ENCODE measurements around the gene GLI1. TPM values are rescaled to one million over a fixed set of nuclear protein-coding genes. Genes with fewer than 3 reads are reported as not detected.
"Not testable (repeated sequence)": the region's sequence is repeated elsewhere in the genome, so short reads cannot be mapped to it uniquely, and the experiment has no call there.

Gene GLI1
- total RNA-seq, 4 donors from 2014 or later = 0.09 to 0.60 (median 0.19) TPM; not detected in 1

DNA sequence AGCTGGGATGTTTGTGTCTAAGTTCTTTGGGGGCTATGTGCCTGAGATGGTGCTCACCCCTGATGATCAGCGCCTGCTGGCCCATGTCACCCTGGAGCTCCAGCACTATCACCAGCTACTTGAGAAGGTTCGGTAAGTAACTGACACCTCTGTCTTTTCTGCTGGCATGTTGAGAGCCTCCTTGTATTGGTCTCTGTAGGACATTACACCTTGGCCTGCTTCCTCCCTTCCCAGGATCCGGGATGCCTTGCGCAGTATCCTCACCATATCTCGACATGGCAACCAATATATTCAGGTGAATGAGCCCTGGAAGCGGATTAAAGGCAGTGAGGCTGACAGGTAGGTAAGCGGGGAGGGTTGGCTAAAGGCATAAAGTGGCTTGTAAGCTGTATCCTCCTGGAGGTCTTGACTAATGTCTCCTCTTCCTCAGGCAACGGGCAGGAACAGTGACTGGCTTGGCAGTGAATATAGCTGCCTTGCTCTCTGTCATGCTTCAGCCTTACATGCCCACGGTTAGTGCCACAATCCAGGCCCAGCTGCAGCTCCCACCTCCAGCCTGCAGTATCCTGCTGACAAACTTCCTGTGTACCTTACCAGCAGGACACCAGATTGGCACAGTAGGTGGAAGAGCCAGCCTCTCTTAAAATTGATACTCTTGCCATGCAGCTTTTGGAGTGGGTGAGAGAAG is 55.3 kb downstream of the GLI1 start:
- TF ChIP-seq, protein P1, sequence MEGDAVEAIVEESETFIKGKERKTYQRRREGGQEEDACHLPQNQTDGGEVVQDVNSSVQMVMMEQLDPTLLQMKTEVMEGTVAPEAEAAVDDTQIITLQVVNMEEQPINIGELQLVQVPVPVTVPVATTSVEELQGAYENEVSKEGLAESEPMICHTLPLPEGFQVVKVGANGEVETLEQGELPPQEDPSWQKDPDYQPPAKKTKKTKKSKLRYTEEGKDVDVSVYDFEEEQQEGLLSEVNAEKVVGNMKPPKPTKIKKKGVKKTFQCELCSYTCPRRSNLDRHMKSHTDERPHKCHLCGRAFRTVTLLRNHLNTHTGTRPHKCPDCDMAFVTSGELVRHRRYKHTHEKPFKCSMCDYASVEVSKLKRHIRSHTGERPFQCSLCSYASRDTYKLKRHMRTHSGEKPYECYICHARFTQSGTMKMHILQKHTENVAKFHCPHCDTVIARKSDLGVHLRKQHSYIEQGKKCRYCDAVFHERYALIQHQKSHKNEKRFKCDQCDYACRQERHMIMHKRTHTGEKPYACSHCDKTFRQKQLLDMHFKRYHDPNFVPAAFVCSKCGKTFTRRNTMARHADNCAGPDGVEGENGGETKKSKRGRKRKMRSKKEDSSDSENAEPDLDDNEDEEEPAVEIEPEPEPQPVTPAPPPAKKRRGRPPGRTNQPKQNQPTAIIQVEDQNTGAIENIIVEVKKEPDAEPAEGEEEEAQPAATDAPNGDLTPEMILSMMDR (IDR thresholded peaks at IDR 0.05) = no peak
- DNase-seq (ENCODE audit: low spot score) (no peak), ATAC-seq (ENCODE audit: low FRiP score) (no peak)

DNA sequence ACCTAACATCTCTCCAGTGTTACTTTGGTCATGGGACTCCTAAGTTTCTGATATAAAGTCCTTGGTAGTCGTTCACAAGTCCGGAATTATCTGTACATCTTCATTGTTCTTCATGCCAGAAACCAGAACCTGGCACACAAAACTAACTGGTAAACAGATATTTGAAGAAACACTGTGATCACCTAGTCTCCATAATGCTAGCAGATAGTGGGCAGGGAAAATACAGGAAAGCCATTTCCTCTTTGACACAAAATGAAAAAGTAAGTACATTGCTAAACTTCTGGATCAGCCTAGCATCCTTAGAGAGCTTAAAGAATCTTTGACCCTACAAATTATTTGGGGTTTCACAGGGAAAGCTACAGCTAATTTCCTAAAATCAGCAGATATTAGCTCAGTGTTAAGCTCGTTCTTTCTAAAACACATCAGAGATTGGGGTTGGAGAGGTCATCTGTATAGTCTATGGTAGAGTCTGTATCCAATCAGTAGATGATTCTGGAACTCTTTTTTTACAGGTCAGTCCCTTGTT is 55.9 kb downstream of the GLI1 start:
- TF ChIP-seq, protein P1 (IDR thresholded peaks at IDR 0.05) = no peak
- ATAC-seq (ENCODE audit: low FRiP score) (no peak), DNase-seq (ENCODE audit: low spot score) (no peak)

DNA sequence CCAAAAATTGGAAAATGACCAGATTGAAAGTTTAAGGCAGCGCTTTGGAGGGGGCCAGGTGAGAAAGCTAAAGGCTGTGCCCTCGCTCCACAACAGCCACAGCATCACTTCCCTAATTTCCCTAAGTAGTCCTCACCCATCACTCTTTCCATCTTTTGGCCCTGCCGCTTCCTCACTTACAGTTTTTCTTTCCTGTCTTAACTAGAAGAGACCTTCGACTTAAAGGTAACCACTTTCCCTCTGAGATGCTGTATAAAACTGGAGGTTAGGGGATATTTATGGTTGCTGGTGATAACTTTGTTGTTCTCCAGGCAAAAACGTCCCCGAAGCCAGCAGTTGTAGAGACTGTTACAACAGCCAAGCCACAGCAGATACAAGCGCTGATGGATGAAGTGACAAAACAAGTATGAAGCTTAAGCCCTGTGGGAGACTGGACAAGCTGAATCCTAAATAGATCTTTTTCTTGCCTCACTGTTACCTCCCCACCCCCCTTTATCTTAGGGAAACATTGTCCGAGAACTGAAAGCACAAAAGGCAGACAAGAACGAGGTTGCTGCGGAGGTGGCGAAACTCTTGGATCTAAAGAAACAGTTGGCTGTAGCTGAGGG is 56.5 kb downstream of the GLI1 start:
- TF ChIP-seq, protein P1 (IDR thresholded peaks at IDR 0.05) = no peak
- no peak for DNase-seq (ENCODE audit: low spot score)
- no peak for ATAC-seq (ENCODE audit: low FRiP score)

DNA sequence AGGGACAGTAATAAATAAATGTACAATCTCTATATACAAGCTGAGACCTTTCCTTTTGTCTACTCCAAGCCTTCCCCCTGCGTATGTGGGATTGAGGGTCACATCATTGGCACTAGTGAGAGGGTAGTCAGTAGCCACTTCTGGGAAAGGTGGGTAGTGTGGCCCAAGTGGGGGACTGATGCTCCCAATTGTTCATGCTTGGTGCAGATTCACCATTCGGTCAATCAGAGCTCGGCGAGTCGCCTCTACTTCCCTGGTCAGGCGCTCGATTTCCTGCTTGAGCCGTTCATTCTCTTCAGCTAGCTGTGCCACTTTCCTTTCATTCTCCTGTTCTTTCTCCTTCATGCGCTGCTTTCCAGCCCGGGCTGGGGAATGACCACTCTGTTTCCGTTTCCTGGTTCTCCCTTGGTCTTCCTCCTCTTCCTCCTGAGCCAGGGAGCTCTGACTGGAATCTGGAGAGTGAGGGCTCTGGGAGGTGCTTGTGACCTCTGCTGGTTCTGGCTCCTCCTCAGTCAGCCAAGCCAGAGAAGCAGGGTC is 57.1 kb downstream of the GLI1 start:
- ATAC-seq (ENCODE audit: low FRiP score) = no peak
- DNase-seq (ENCODE audit: low spot score) = no peak
- TF ChIP-seq, protein P1 (IDR thresholded peaks at IDR 0.05) = no peak

DNA sequence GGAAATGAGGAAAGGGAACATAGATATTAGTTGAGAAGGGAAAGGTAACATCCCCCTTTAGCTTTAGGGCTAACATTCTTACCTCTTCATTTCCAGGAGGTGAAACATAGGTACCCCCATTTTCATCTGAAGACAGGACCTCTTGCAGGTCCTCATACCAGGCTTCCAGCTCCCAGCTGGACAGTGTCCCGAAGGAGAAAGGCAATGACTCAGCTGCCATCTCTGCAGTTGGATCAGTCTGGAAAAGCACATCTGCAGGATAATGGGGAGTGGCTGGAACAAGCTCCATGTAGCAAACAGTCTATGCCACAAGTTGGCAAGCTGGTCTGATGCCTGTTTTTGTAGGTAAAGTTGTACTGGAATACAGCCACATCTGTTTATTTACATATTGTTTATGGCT is 57.6 kb downstream of the GLI1 start:
- ATAC-seq (ENCODE audit: low FRiP score) (no peak), DNase-seq (ENCODE audit: low spot score) (no peak)
- TF ChIP-seq, protein P1 (IDR thresholded peaks at IDR 0.05) = no peak

DNA sequence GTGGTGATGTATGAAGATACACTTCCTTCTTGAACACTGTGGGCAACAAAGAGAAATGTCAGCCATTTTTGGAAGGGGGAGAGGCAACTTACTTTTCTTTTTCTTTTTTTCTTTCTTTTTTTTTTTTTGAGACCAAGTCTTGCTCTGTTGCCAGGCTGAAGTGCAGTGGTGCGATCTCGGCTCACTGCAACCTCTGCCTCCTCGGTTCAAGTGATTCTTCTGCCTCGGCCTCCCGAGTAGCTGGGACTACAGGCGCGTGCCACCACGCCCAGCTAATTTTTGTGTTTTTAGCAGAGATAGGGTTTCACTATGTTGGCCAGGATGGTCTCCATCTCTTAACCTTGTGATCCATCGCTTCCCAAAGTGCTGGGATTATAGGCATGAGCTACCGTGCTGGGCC is 58.1 kb downstream of the GLI1 start:
- not testable (repeated sequence) for DNase-seq (ENCODE audit: low spot score); ATAC-seq (ENCODE audit: low FRiP score)

DNA sequence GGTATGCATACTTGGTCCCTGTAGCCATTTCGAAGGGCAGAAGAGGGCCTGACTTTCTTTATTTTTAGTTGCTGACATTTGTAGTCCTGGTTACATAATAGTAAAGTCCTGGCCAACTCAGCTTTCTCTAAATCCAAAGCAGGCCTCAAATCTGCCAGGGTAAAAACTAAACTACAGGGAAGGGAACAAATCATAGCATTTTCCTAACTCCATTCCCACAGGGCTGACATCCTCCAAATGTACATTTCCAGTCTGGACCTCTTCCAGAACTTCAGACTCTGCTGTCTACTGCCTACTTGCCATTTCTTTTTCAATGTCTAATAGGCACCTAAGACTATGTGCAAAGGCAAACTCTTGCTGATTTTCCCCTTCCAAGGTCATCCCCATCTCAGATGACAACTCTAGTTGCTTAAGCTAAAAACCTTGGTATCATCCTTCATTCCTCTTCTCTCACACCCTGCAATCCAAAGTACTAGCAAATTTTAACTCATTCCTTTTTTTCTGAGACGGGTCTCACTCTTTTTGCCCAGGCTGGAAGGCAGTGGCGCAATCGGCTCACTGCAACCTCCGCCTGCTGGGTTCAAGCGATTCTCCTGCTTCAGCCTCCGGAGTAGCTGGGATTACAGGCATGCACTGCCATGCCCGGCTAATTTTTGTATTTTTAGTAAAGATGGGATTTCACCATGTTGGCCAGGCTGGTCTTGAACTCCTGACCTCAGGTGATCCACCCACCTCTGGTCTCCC is 58.8 kb downstream of the GLI1 start:
- ATAC-seq (ENCODE audit: low FRiP score) = no peak
- TF ChIP-seq, protein P1 (IDR thresholded peaks at IDR 0.05) = no peak
- DNase-seq (ENCODE audit: low spot score) = no peak
